ENCODE measurements around the gene RGS12.

DNA sequence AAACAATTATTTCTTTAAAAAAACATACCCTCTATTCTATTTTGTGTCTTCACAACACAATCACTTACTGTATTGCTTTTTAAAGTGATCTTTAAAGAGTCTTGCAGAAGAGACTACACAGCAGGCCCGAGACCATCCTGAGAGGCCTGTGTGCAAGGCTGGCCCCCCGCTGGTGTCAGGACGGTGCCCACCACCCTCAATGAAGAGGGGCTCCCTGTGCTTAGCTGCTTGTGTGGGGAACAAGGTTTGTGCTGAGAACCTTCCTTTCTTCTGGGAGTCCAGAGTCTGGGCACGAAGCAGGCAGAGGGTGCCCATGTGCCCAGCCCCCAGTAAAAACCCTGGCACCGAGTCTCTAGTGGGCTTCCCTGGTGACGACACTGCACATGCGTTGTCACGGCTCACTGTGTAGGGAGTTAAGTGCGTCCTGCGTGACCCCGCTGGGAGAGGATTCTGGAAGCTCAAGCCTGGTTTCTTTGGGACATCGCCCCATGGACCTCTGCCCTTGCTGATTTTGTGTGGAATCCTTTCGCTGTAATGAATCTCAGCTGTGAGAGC, 22.0 kb downstream of the RGS12 start:
- no peak for TF ChIP-seq POLR2A (IDR thresholded peaks at IDR 0.05)
- no peak for TF ChIP-seq CTCF (IDR thresholded peaks at IDR 0.05)
